HUES48 (cell line): ENCODE results near the gene SLMAP.

Experiments
- H3K27ac ChIP-seq: one replicate; pipeline ENCODE4 v1.7.0; 2013; ENCODE audit warnings: low read depth, low read length, inconsistent platforms
- H3K27me3 ChIP-seq: 2 replicates; pipeline ENCODE4 v1.6.1; 2013; ENCODE audit warnings: mild to moderate bottlenecking, low read length; ENCODE audit not compliant: control insufficient read depth, insufficient read depth
- H3K36me3 ChIP-seq: 2 replicates; pipeline ENCODE4 v1.6.1; 2013; ENCODE audit warnings: low read length; ENCODE audit not compliant: control insufficient read depth, insufficient read depth
- H3K4me1 ChIP-seq: 2 replicates; pipeline ENCODE4 v1.6.1; 2013; ENCODE audit warnings: mild to moderate bottlenecking, low read length; ENCODE audit not compliant: control insufficient read depth, insufficient read depth
- H3K4me3 ChIP-seq: 2 replicates; pipeline ENCODE4 v1.5.1; 2013; ENCODE audit warnings: mild to moderate bottlenecking, low read depth, low read length
- H3K9ac ChIP-seq: 2 replicates; pipeline ENCODE4 v1.6.1; 2013; ENCODE audit warnings: mild to moderate bottlenecking, low read depth, low read length, moderate library complexity
- H3K9me3 ChIP-seq: 2 replicates; pipeline ENCODE4 v1.6.1; 2013; ENCODE audit warnings: low read length; ENCODE audit not compliant: control insufficient read depth, insufficient read depth

The SLMAP gene

DNA sequence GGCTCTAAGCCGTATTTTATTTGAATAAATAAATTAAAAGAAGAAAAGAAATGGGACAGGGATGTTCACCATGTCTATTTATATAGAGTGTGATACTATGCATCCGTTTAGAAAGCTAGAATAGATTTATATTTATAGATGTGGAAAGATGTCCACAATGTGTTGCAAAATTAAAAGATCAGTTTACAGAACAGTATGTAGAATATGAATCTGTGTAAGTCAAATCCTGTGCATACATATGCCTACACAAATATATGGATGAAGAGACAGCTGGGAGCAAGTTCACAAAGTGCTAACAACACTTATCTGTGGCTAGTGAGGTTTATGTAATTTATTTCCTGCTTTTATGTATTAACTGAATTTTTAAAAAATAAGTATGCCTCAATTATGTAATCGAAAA is 25.4 kb upstream of the SLMAP start:
- no peak overlapping the region for H3K4me3 ChIP-seq
- H3K4me1 ChIP-seq, result no peaks in the 10 kb centered on the region
- H3K9me3 ChIP-seq, result no peaks in the 10 kb centered on the region
- H3K27me3 ChIP-seq, result no peaks in the 10 kb centered on the region
- H3K27ac ChIP-seq, result no peak overlapping the region
- H3K9ac ChIP-seq, result no peak overlapping the region
- H3K36me3 ChIP-seq, result no peaks in the 10 kb centered on the region

DNA sequence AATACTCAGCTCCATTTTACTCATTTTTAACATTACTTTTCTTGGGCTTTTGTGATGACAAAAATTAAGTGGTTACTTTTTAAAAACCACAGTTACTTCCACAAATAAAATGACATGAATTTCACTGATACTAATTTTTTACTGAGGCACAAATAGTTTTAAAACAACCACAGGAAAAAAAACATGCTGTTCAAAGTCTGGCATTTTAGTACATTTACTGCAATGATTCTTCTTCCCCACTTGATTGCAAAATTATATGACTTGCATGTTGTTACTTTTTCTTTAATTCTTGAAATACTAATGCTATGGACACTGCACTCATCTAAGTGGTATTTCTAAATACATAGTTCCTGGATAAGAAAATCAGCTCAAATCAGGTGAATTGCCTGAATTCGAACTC is 24.8 kb upstream of the SLMAP start:
- Histone ChIP-seq H3K36me3 (no peaks in the 10 kb centered on the region), H3K4me1 (no peaks in the 10 kb centered on the region), H3K4me3 (no peak overlapping the region), H3K27ac (no peak overlapping the region), H3K27me3 (no peaks in the 10 kb centered on the region), H3K9me3 (no peaks in the 10 kb centered on the region), H3K9ac (no peak overlapping the region)

DNA sequence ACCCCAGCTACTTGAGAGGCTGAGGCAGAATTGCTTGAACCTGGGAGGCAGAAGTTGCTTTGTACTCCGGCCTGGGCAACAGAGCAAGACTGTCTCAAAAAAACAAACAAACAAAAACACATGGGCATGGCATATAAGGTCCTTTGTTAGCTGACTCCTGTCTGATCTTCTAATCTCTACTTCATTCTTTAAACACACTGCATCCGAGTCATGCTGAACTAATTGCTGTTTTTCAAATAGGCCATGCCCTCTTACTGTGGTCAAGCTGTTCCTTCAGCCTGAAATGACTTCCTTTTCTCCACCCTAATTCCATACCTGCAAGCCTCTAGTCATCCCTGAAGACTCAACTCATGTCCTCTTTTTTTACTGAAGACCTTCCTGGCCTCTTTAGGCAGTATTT is 22.3 kb upstream of the SLMAP start:
- Histone ChIP-seq H3K4me3 (no peak overlapping the region), H3K36me3 (no peaks in the 10 kb centered on the region), H3K9me3 (no peaks in the 10 kb centered on the region), H3K27me3 (no peaks in the 10 kb centered on the region), H3K9ac (no peak overlapping the region), H3K27ac (no peak overlapping the region), H3K4me1 (no peaks in the 10 kb centered on the region)

DNA sequence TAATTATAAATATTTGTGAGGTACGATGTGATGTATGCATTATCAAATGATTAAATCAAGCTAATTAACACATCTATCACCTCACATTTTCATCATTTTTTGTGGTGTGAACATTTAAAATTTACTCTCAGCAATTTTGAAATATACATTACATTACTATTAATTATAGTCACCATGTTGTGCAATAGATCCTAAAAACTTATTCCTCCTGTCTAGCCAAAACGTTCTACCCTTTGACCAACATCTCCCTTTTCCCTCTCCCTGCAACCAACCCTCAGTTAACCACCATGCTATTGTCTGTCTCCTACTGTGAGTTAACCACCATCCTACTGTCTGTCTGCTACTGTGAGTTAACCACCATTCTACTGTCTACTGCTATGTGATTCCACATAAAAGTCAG is 20.7 kb upstream of the SLMAP start:
- Histone ChIP-seq H3K4me3 (no peak overlapping the region), H3K27ac (no peak overlapping the region), H3K4me1 (no peaks in the 10 kb centered on the region), H3K9me3 (no peaks in the 10 kb centered on the region), H3K27me3 (no peaks in the 10 kb centered on the region), H3K9ac (no peak overlapping the region), H3K36me3 (no peaks in the 10 kb centered on the region)

DNA sequence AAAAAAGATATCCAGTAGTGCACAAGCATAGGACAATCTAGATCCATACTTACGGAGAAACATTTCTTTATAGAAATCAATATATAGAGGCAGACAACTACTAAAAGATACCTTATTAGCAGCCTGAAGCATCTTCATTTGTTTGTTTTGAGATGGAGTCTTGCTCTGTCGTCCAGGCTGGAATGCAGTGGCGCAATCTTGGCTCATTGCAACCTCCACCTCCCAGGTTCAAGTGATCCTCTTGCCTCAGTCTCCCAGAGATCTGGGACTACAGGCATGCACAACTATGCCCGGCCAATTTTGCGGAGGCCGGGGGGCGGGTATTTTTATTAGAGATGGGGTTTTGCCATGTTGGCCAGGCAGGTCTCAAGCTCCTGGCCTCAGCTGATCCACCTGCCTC is 18.3 kb upstream of the SLMAP start:
- Histone ChIP-seq H3K36me3 (no peaks in the 10 kb centered on the region), H3K4me3 (no peak overlapping the region), H3K9ac (no peak overlapping the region), H3K4me1 (no peaks in the 10 kb centered on the region), H3K9me3 (no peaks in the 10 kb centered on the region), H3K27ac (no peak overlapping the region), H3K27me3 (no peaks in the 10 kb centered on the region)

DNA sequence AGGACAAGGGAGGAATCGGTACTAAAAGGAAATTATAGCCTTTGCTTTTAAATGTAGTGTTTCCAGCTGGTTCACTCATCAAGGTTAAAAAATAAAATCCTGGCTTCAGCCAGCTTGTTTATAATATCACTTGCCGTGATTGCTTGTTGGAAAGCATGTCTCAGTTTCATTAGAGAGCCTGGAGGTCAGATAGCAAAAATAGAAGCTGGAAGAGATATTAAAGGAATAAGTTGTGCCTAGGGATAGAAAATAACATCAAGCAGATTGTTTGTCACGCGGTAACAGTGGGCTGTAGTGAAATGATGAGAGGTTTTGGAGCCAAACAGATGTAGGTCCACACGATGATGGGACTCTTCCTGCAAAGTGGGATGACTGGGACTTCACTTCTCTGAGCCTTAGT is 17.7 kb upstream of the SLMAP start:
- Histone ChIP-seq H3K9me3 (no peaks in the 10 kb centered on the region), H3K4me3 (no peak overlapping the region), H3K27me3 (no peaks in the 10 kb centered on the region)

DNA sequence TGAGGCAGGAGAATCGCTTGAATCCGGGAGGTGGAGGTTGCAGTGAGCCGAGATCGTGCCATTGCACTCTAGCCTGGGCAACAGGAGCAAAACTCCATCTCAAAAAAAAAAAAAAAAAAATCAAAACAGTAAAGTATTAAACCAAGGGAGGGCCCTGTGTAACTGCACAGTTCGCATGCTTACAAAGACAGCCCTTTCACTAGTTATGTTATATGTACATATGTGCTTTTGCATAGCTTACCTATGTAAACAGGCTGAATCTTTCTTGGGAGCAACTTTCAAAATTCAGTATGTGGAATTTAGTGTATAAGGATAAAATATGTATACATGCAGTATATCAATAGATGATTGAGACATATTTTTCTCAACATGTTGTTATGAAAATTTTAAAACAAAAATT is 16.1 kb upstream of the SLMAP start:
- H3K9ac ChIP-seq, result no peak overlapping the region
- no peaks in the 10 kb centered on the region for H3K36me3 ChIP-seq
- no peaks in the 10 kb centered on the region for H3K27me3 ChIP-seq
- no peaks in the 10 kb centered on the region for H3K4me1 ChIP-seq
- no peak overlapping the region for H3K4me3 ChIP-seq
- no peaks in the 10 kb centered on the region for H3K9me3 ChIP-seq
- H3K27ac ChIP-seq, result no peak overlapping the region

More for the DNA sequence above, 17.7 kb upstream of the SLMAP start:
- Histone ChIP-seq H3K9ac (no peak overlapping the region), H3K27ac (no peak overlapping the region), H3K36me3 (no peaks in the 10 kb centered on the region), H3K4me1 (no peaks in the 10 kb centered on the region)

DNA sequence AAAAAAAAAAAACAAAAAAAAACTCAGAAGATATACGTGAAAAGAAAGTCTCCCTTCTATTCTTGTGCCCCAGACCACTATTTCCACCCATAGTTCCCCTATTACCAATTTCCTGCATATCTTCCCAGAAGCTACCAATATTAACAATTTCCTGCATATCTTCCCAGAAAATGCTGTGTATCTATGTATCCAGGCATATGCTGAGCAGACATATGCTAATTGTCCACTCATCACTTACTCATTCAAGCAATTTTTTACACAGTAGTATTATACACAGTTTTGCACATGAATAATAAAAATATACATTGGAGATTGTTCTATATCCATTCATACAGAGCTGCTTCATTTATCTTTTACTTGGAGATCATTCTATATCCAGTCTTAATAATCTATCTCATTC is 12.6 kb upstream of the SLMAP start:
- Histone ChIP-seq H3K9me3 (no peaks in the 10 kb centered on the region), H3K27ac (no peak overlapping the region), H3K4me3 (no peak overlapping the region), H3K27me3 (no peaks in the 10 kb centered on the region), H3K4me1 (no peaks in the 10 kb centered on the region), H3K36me3 (no peaks in the 10 kb centered on the region), H3K9ac (no peak overlapping the region)

DNA sequence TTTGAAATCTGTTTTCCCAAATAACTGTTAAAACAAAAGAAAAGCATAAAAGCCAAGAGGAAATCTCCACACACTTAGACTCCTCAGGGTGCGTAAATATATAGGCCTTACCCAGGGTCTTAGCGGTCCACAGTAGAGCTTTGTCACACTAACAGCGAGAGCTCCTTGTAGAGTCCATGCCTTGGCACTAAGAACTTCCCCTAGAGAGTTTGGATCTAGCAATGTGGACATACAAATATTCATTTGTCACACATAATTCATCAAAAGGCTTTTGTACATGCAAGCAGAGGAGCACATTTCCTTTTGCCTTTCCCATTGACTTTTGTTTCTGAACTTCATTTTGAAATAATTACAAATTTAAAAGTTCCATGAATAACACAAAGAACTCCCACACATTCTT is 11.0 kb upstream of the SLMAP start:
- Histone ChIP-seq H3K4me3 (no peak overlapping the region), H3K27ac (no peak overlapping the region), H3K27me3 (no peaks in the 10 kb centered on the region), H3K36me3 (no peaks in the 10 kb centered on the region), H3K4me1 (no peaks in the 10 kb centered on the region), H3K9me3 (no peaks in the 10 kb centered on the region), H3K9ac (no peak overlapping the region)

DNA sequence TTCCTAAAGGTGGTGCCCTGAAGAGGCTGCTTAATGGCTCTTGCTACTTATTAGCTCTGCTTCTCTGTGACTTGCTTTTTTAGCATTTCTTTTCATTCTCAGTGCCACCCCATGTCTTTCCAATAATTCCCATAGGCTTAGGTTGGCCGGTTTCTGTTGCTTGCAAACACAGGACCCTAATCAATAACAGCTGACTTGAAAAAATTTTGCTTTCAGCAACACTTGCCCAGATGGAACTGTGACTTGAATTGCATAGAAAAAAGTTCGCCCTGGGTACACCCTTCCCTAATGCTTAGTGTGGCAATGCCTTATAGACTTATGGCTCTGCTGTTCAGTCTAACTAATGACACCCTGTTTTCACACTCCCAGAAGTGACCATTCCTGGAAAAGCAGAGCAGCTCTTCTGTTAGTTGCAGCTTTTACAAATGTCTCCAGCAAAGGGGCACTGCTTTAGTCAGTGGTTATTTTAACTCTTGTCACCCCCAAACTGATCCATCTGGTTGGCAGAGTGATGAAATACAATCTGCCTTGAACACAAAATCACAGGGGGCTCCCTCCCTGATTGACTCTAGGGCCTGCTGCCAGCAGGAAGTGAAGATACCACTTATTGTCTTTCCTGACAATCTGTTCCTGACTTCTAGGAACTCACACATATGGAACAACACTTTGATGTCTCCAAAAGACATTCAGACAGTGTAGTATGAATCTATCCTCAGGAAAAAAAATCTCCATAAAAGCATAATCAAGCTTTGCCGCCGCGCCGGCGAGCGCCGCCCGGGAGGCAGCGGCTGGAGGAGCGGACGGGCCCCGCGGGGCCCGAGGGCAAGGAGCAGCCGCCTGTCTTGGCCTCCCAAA is 9.7 kb upstream of the SLMAP start:
- no peak overlapping the region for H3K4me3 ChIP-seq

DNA sequence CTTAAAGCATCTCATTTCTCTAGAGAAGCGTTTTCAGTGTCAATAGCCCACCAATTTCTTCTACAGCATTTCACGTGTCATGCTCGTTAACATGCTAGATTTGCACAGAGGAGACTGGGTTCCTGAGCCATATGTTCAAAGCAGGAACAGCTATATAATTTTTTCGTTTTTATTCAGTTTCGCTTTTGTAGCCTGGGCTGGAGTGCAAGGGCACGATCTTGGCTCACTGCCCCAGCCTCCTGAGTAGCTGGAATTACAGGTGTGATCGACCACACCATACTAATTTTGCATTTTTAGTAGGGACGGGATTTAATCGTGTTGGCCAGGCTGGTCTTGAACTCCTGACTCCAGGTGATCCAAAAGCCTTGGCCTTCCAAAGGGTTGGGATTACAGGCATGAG is 6.6 kb upstream of the SLMAP start:
- Histone ChIP-seq H3K27me3 (no peaks in the 10 kb centered on the region), H3K9me3 (no peaks in the 10 kb centered on the region), H3K9ac (no peak overlapping the region), H3K4me3 (no peak overlapping the region), H3K27ac (no peak overlapping the region), H3K4me1 (peaks cover 7% of the 10 kb centered on the region; the same call in 1 of the 2 replicates), H3K36me3 (no peaks in the 10 kb centered on the region)

More for the DNA sequence above, 9.7 kb upstream of the SLMAP start:
- Histone ChIP-seq H3K4me1 (no peaks in the 10 kb centered on the region), H3K9me3 (no peaks in the 10 kb centered on the region), H3K36me3 (no peaks in the 10 kb centered on the region), H3K9ac (no peak overlapping the region), H3K27ac (no peak overlapping the region), H3K27me3 (no peaks in the 10 kb centered on the region)
